LNCaP clone FGC (cell line): ENCODE results near the gene DIRAS1.

ENCODE experiments used
- DNase-seq: peaks from one replicate; pipeline ENCODE4 v3.0.0-alpha.2; 2011; ENCODE audit warnings: low read depth
- H3K4me3 ChIP-seq: 2 replicates; pipeline ENCODE4 v1.5.1; 2011; ENCODE audit warnings: mild to moderate bottlenecking, low read depth, low read length, control low read depth
- CTCF ChIP-seq: IDR thresholded peaks from 2 replicates; pipeline ENCODE4 v1.5.1; 2012; ENCODE audit warnings: mild to moderate bottlenecking; ENCODE audit not compliant: control insufficient read depth, insufficient read depth; ENCODE audit errors: extremely low read depth

Gene DIRAS1

GRCh38 chr19:2703691-2704216 lies 17.4 kb downstream of the DIRAS1 start:
- DNase-seq = no peak
- no peak overlapping the region for H3K4me3 ChIP-seq
- TF ChIP-seq CTCF = no peak

- no peak for TF ChIP-seq CTCF
- no peak for DNase-seq
- peak overlapping the region; percentile 23; the same call in 1 of the 2 replicates for H3K4me3 ChIP-seq
These were observed 18.1 kb downstream of the DIRAS1 start for GRCh38 chr19:2703077-2703437.

GRCh38 chr19:2702170-2703076 lies 18.7 kb downstream of the DIRAS1 start, which contains the start of gene GNG7:
GNG7 (minus strand) TSS chr19:2702694; CDS start chr19:2520688, 182,006 bp downstream.
- DNase-seq = peak; percentile 39
- no peak for TF ChIP-seq CTCF
- H3K4me3 ChIP-seq = peak within 1 kb of the TSS; percentile 60

GRCh38 chr19:2701361-2702169 lies 19.6 kb downstream of the DIRAS1 start:
- peak overlapping the region; percentile 60 for H3K4me3 ChIP-seq
- no peak for TF ChIP-seq CTCF
- DNase-seq = no peak

- no peak overlapping the region for H3K4me3 ChIP-seq
- TF ChIP-seq CTCF = no peak
- DNase-seq = no peak
These were observed 20.4 kb downstream of the DIRAS1 start for GRCh38 chr19:2700660-2701360.

- no peak for TF ChIP-seq CTCF
- DNase-seq = no peak
- no peak overlapping the region for H3K4me3 ChIP-seq
These were observed 21.6 kb downstream of the DIRAS1 start for GRCh38 chr19:2699413-2700140.
